ENCODE results near the gene RGS9. TPM values are rescaled to one million over a fixed set of nuclear protein-coding genes. Genes with fewer than 3 reads are reported as not detected.

Gene RGS9
- total and polyA plus RNA-seq, 4 donors = 1.0 to 4.0 (median 2.1) TPM

GRCh38 chr17:65184235-65184959 lies 47.2 kb downstream of the RGS9 start:
- no peaks in the 10 kb centered on the region for H3K9me3 ChIP-seq (ENCODE audit: control insufficient read depth in 4 of 4, low read length in 3 of 4)
- H3K27ac ChIP-seq (ENCODE audit: low read depth in 1 of 2, low read length in 2 of 2) = no peak overlapping the region
- DNase-seq (ENCODE audit: low spot score) = no peak
- H3K27me3 ChIP-seq (ENCODE audit: control insufficient read depth in 4 of 4, insufficient read depth in 4 of 4, low read length in 3 of 4) = no peaks in the 10 kb centered on the region
- 83% methylated on average over 5 of the region's 5 CpGs for WGBS
- no peak overlapping the region for H3K4me3 ChIP-seq (ENCODE audit: low read depth in 1 of 3, low read length in 3 of 3)
- TF ChIP-seq TAF1 (conservative IDR thresholded peaks at IDR 0.05) (no peak), CTCF (IDR thresholded peaks at IDR 0.05; ENCODE audit: low read depth, low read length, missing input control) (no peak), YY1 (IDR thresholded peaks at IDR 0.05) (no peak), RAD21 (IDR thresholded peaks at IDR 0.05) (no peak), FOXA1 (IDR thresholded peaks at IDR 0.05) (no peak), GABPA (IDR thresholded peaks at IDR 0.05 in 1 of 2, conservative IDR thresholded peaks at IDR 0.05 in 1 of 2) (no peak), SP1 (IDR thresholded peaks at IDR 0.05) (no peak), HNF4A (conservative IDR thresholded peaks at IDR 0.05) (no peak), JUND (IDR thresholded peaks at IDR 0.05) (no peak), EGR1 (IDR thresholded peaks at IDR 0.05; ENCODE audit: low read depth in 2 of 2) (no peak), RXRA (IDR thresholded peaks at IDR 0.05) (no peak), MAX (IDR thresholded peaks at IDR 0.05) (no peak), ZBTB33 (IDR thresholded peaks at IDR 0.05) (no peak), ATF3 (IDR thresholded peaks at IDR 0.05) (no peak), REST (IDR thresholded peaks at IDR 0.05) (no peak)
- H3K9ac ChIP-seq (ENCODE audit: low read depth in 1 of 2, low read length in 2 of 2) = no peak overlapping the region
- H3K4me1 ChIP-seq (ENCODE audit: control insufficient read depth in 4 of 4, insufficient read depth in 4 of 4, low read length in 3 of 4) = no peaks in the 10 kb centered on the region
- no peaks in the 10 kb centered on the region for H3K36me3 ChIP-seq (ENCODE audit: control insufficient read depth in 4 of 4, insufficient read depth in 3 of 4, low read depth in 1 of 4, low read length in 3 of 4)

Data from liver (tissue), 9 donors.